ENCODE results near the gene DNAJC7.

DNA sequence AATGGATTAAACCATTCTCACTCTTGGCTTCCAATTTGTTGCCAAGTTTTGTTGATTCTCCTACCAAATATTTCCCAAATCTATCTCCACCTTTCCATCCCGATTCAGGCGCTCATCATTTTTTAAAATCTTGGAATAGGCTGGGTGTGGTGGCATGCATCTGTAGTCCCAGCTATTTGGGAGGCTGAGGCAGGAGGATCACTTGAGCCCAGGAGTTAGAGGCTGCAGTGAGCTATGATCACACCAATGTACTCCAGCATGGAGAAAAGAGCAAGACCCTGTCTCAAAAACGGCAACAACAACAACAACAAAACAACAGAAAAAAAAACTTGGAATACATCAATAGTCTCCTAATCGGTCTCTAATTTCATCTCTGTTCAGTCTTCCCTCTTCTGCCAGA is 1.7 kb upstream of the DNAJC7 start:
- TF ChIP-seq, protein P1, sequence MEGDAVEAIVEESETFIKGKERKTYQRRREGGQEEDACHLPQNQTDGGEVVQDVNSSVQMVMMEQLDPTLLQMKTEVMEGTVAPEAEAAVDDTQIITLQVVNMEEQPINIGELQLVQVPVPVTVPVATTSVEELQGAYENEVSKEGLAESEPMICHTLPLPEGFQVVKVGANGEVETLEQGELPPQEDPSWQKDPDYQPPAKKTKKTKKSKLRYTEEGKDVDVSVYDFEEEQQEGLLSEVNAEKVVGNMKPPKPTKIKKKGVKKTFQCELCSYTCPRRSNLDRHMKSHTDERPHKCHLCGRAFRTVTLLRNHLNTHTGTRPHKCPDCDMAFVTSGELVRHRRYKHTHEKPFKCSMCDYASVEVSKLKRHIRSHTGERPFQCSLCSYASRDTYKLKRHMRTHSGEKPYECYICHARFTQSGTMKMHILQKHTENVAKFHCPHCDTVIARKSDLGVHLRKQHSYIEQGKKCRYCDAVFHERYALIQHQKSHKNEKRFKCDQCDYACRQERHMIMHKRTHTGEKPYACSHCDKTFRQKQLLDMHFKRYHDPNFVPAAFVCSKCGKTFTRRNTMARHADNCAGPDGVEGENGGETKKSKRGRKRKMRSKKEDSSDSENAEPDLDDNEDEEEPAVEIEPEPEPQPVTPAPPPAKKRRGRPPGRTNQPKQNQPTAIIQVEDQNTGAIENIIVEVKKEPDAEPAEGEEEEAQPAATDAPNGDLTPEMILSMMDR (IDR thresholded peaks at IDR 0.05): no peak
- TF ChIP-seq POLR2AphosphoS5 (IDR thresholded peaks at IDR 0.05): no peak
- TF ChIP-seq POLR2A (IDR thresholded peaks at IDR 0.05): no peak
